LHCN-M2 (cell line): ENCODE results near the gene RUNX1. TPM values are rescaled to one million over a fixed set of nuclear protein-coding genes. Genes with fewer than 3 reads are reported as not detected.

ENCODE experiments used
- DNase-seq: peaks from one replicate; pipeline ENCODE4 v3.0.0-alpha.2; 2012; ENCODE audit warnings: low read depth
- total RNA-seq: library from RNA; depleted of rRNA; stranded (reverse); fragments of >200 nt; gene quantifications from 2 replicates; pipeline ENCODE4 v1.2.3, GENCODE V29; 2014

Gene RUNX1
- total RNA-seq, 1 experiment from 2014 or later = 43.9 TPM

GRCh38 chr21:34745557-34746255 lies 303.4 kb downstream of the RUNX1 start:
- peak; percentile 88 for DNase-seq

- DNase-seq = no peak
Observed at GRCh38 chr21:34744801-34745200, 304.3 kb downstream of the RUNX1 start.

- DNase-seq = peak; percentile 90
Observed at GRCh38 chr21:34743831-34744230, 305.3 kb downstream of the RUNX1 start.

- no peak for DNase-seq
Observed at GRCh38 chr21:34743285-34743684, 305.8 kb downstream of the RUNX1 start.

- DNase-seq = no peak
Observed at GRCh38 chr21:34740198-34740597, 308.9 kb downstream of the RUNX1 start.
